Measurements from ENCODE around the gene GATB.
A peak's percentile ranks its signal among the peaks of the same experiment; 100 is the strongest.

The GATB gene, protein sequence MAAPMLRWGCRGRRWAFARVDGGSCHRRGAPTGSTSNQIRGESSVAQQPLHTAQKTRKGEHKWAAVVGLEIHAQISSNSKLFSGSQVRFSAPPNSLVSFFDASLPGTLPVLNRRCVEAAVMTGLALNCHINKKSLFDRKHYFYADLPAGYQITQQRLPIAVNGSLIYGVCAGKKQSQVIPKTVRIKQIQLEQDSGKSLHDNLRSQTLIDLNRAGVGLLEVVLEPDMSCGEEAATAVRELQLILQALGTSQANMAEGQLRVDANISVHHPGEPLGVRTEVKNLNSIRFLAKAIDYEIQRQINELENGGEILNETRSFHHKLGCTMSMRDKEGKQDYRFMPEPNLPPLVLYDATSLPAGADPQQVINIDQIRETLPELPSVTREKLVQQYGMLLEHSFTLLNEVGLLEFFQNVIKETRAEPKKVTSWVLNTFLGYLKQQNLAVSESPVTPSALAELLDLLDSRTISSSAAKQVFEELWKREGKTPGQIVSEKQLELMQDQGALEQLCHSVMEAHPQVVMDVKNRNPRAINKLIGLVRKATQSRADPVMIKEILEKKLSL

DNA sequence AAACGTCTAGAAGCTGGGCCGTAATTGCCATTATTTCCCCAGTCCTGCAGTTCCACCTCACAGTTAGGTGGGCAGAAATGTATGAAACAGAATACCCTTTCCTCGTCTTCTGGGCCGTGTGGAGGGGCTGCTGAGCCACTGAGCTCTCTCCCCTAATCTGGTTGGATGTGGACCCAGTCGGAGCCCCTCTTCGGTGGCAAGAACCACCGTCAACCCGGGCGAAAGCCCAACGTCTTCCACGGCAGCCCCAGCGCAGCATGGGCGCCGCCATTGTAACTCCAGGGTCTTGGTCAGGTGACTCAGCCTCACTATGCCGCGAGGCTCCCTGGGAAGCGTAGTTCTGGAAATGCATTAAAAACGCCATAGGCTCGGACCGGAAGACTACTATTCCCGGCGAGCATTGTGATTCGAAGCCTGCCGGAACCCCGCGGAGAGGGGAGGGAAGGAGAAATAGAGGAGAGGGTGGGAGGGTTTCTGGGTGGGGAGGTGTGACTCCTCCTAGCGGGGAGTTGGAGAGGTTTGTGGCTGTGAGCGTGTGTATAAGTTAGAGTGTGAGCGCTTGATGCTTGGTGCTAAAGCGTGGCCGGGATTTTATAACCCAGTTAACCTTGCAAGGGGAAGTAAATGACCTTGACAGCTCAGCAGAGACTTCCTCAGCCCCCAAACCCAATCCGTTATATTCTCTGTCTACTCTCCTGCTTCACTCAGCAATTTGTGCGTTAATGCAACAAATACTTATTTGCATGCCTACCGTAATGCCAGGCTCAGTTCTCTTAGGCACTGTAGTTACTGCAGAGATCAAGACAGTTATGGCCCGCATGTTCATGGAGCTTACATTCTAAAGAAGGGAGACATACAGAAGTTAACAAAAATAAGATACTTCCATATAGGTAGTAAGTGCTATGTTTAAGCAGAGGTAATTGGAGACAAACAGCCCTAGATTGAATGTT, at the start of gene GATB:
Gene GATB (minus strand): TSS at position 296 of the 950 bp plus-strand sequence. CDS start 25 bp downstream, at position 271.
- peak; percentile 97 for DNase-seq

DNA sequence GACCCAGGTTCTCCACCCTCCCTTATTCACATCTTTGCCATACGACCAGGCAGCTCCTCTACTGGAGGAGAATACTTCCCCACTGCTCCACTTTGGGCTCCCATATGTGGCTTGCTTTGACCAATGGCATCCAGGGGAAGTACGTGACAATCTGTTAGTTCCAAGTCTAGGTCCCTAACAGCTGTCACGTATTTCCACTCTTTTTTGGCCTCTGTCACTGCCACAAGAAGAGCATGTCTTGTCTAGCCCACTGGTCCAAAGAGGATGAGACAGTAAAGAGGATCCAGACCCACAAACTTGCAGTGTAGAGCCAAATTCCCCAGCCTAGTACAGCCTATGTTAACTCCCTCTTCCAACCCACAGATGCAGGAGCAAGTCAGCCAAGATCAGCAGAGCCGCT, 49.7 kb upstream of the GATB start:
- DNase-seq: no peak

DNA sequence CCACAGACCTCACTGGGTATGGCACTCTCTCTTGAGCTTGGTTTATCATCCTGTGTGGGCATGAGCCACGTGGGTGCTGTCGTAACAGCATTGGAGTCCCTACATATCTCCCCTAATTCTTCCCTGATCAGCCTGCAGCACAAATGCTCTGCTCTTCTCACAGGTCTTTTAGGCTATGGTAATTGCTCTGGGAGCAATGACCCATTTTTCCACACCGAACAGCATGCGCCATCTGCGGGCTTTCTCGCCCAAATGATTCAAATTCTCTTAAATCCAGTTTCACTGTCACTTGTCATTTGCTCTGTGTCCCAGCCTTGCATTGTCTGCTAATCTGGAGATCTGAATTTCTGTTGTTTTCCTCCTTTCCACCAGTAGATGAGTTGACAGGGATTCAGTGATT, 48.9 kb upstream of the GATB start:
- DNase-seq: no peak

DNA sequence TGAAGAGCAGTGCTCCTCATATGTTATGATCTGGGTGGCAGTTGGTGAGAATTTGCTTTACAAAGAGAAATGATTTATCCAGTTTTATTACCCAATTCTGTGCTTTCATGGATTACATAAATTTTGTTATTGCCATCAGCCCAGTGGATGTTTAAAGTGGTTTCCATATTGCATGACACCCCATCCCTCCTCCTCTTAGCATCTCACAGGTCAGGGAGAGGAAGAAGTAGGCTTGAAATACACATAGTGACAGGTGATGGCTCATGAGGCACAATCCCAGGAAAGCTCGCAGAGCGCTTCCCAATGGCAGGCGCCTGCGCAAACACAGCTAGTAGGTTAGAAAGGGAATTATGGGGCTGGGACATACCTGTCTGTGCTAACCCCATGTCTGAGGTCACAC, 47.7 kb upstream of the GATB start:
- no peak for DNase-seq

DNA sequence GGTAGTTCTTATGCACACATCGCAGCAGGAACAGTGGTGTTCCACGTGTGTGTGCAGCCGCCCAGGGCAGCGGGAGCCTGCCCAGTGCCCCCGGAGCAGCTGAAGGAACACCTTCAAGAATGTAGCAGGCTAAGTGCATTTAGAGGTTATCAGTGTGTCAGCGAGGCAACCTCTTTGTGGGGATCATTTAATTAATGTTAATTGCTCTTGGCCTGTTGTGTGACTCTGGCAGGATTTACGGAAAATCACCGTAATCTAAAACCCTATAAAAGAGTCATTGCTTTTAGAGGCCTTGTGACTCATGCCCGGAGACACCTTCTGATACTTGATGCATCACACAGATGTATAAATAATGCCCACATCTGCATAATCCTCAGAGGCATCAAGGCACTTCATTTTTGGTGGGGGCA, 47.3 kb upstream of the GATB start:
- no peak for DNase-seq

DNA sequence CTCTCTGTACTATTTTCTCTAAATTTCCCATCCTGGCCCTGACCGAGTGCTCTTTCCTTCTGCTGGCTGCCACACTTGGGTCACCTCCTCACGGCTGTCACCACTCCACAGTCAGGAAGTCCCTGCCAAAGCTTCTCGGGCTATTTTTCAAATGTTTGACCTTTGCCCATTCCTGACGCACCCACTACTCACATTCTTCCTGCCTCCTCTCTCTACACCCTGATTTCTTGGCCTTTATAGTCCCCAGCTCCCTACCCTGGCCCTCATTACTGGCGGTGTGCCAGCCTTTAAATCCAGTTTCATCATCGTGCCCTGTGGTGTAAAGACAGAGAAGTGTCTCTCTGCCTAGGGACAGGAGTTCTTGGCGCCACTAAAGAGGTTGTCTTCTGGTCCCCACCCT, 46.4 kb upstream of the GATB start:
- DNase-seq: no peak

DNA sequence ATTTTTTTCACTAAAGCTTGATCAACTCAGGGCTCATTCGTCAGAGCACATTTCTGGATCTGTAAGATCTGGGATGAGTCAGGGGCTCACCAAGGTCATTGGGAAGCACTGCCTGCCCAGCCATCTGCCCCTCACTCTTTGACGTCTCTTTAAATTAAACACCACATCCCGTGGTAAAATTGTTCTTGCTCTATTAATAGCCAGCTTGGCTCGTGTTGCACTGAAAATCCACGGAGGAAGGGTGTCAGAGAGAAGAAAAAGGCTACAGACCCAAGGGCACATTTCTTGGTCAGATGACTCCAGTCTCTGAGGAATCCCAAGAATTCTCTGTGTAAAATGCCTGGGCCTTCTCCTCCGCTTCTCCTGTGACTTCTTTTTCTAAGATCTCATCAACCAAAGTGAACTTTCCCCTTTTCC, 45.7 kb upstream of the GATB start:
- DNase-seq: no peak

DNA sequence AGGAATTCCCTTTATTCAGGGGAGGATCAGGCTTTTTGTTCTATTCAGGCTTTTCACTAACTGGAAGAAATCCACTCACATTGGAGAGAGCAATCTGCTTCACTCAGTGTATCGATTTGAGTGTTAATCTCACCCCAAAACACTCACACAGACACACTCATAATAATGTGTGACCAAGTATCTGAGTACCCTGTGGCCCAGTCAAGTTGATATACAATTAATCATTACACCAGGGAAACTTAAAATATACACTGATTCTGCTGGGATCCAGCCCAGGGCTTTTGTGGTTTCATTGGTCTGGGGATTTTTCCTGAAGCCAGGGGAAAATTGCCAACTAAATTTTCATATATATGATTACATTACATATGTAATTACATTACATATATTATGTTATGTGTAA, 44.0 kb upstream of the GATB start:
- DNase-seq: no peak

DNA sequence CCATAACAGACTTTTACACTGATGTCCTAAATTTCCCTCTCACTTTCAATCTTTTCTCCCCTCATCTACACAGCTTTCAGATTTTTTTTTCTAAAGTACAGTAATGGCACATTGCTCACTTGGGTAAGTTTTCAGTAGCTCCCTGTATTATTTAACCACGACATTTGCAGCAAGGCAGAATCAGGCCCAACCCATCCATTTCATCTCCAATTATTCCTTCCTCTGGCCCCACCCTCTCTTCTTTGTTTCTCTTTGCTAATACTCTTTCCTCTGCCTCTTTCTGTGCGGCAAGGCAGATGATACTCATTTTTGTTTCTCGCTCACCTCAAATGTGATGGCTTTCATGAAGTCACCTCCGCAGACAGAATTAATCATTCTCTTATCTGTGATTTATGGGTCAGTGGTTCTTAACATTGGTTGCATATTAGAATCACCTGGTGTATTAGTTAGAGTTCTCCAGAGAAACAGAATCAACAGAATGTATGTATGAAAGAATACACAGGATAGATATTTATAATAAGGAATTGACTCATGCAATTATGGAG, 43.4 kb upstream of the GATB start:
- no peak for DNase-seq

DNA sequence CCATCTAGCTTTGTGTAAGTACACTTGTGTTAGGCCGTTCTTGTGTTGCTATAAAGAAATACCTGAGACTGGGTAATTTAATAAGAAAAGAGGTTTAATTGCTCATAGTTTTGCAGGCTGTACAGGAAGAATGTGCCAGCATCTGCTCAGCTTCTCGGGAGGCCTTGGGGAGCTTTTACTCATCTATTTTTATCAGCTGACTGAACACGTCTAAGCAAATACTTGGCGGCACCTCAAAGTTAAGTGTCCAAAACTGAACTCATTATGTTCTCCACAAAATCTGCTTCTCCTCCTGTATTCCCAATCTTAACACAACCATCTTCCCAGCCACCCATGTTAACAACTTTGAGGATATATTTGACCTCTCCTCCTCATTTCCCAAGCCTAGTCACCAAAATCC, 42.4 kb upstream of the GATB start:
- no peak for DNase-seq

DNA sequence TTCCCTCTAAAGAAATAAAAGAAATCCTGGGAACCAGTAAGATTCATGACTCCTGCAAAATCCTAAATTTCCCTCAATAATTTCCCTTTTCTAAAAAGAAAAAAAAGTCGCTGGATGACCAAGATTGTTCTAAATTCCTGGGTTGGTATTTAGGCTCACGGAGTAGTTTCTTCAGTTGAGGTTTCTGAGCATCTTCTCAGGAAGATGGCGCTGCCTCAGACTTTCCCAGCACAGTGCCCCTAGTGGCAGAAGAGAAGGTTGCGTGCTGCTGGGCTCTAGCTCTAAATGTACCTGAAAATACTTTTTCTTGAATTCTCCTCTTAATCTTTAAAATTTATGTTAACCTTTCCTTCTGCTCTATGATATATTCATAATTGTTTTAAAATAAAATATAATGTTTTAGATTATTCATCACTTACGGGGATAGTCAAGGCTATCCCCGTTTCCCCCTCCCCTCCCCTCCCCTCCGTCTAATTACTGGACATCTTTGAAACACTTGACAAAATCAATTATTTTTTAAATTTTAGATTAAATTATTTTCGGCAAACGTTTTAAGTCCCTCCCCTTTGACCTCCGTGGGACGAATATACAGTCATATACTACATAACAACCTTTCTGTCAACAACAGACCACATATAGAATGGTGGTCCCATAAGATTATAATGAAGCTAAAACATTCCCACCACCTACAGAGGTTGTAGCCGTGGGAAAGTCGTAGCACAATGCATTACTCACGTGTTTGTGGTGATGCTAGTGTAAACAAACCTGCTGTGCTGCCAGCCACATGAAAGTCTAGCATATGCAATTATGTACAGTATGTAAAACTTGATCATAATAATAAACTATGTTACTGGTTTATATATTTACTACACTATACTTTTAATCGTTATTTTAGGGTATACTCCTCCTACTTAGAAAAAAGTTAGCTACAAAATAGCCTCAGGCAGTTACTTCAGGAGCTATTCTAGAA, 41.0 kb upstream of the GATB start:
- DNase-seq: peak; percentile 66

DNA sequence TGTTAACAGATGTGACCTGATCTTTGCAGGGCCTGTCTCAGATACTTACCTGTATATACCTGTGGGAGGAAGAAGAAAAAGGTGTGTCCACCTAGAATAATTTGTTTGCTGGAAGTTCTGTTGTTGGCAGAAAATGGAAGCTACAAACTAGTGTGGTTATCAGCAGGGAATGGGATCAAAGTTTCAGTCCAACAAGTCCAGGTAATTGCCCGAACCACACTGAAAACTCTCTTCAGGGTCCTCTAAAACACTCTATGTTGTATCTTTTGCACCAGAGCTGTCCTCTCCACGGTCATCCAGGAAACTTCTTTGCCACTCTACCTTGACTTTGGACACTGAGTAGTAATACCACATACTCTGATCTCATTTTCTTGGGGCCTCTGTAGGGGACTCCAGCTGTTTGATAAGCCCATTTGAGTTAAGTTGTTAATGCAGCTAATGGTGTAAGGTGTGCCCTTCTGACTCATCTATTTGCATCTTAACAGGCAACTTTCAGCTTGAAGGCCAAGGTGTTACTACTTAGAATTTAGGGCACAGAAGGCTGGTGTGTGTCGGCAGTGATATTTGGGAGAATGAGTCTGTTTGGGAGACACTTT, 38.7 kb upstream of the GATB start:
- DNase-seq: no peak

DNA sequence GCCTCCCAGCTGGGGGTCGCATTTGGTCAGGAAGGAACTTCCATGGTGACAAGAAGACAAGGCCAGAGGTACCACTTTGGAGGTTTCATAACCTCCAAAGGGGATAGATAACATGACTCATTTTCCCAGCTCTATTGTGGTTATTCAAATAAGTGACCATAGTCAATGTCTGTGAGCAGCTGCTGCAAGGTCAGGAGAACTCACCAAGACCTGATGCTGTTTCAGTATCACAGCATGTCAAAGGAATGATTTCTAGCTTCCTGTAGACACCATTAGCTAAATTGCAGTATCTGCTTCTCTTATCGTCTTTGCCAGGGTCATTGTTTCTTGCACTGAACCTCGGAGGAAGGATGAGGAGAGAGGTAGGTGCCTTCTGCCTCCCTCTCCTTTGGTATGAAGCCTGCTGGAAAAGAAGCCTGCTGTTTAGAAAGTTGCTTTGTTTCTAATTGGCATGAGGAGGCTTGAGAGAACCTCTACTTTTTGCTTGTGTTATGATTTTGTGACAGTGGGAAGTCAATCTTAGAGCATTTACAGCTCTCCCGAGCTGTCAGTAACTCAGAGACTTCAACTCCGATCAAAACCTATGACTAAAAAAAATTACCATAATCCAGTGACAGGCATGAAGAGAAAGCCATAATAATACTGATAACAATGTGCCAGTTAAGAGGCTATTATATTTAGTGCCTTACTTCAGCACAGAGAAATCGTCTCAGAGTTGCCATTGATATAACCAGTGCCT, 38.0 kb upstream of the GATB start:
- no peak for DNase-seq

DNA sequence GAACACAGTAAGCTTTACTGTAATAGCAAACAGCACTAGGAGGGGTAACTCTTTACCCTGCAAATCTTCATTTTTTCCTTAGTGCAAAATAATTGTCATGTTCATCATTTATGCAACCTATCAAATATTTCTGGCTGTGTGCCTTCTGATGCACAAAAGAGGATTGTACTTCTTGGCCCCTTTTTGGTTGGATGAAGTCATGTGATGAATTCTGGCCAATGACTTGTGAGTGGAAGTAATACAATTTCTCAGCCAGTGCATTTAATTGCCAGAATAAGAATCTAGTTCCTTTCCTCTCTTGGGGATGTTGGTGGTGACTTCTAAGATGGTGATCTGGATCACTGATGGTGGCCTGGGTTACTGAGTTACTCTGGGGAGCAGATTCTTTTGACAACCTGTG, 37.0 kb upstream of the GATB start:
- no peak for DNase-seq

DNA sequence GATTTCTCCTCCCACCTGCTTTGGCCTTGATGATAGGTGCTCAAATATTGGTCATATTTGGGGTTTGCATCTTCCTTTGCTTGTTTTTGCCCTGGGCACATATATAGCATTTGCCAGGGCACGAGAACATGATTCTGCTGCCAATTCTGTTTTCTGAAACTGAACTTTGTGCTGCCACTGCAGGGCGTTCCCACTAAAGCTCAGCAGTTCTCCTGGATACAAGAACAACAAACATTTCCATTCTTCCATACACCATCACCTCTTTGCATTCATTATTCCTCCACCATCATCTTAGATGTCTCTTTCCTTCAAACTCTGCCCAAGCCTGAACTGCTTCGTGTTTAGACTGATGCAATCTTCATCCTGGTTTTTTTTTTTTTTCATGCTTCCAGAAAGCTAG, 36.3 kb upstream of the GATB start:
- no peak for DNase-seq

DNA sequence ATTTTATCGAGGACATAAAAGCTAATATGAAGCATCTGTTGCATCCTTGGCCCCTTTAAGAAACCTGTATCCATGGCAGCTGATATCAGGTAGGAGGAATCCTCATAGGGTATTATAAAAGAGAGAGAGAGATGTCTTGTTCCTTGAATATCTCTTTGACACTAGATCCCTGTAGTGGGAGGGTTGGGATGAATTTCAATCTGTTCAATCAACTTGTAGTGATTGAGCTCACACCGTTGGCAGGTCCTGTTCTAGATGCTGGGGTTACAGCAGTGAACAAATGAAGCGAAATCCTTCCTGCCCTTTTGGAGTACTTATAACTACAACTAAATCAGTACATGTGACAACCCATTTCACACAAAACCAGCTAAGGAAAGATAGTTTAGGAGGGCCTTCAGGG, 35.3 kb upstream of the GATB start:
- DNase-seq: no peak

DNA sequence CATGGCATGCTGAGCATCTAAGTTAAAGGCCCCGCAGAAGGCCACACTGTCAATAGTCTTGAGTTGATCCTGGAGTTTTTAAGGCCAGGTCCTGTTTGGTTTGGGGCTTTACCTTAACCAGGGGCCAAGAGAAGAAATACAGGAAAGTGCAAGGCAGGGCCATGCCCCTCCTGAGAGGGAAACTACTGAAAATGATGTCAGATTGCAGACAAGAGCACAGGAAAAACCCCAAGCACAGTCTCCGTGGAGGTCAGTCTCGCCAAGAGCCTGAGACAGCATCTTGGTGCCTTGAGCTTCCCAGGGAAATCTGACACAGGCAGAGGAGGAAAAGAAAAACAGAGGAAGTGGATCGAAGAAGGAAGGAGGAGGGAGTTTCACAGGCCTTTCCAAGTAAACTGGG, 32.2 kb upstream of the GATB start:
- DNase-seq: no peak

DNA sequence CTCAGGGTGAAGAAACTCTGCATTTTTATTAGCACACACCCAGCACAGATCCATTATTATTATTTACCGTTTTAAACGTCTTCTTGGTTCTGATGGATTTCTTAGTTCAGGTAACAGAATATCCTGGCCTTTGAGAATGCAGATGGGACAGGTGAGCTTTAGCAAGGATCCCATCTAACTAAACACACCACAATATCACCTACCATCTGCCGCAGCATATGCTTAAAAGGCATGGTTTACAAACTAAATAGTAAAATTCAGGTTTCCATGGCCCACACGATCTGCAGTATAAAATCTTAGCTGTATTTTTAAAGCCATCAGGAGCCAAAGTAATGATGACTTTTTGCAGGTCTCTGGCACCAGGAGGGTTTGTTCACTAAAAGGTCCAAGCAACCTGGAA, 31.7 kb upstream of the GATB start:
- DNase-seq: no peak

DNA sequence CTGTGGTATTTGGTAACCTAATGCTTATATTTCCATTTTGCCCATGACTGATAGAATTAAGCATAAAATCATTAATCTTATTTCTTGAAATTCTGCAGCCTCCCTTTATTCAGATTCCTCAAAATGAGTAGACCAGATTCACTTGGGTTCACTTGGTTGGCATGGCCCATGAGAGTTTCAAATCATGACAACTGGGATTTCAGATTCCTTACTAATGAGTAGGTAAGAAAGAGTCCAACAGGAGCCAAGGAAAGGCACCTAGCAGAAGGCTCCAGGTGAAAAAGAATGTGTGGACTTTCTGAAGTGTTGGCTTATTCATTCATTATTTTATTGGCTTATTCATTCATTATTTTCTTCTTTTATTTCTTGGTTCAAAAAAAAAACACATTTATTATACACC, 27.2 kb upstream of the GATB start:
- DNase-seq: no peak

DNA sequence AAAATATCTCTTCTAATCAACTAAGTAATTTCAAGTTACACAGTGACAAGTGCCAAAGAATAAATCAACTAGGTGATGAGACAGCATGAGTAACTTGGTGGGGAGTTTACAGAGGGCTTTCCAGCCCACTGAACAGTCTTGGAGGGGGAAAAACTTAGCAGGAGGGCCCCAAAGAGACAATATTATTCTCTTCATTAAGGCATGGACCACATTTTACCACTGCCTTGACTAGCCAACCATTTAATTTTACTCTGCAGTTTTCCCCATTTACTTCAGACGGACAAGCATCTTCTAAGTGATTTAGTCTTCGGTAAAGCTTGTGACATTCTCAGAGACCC, 25.3 kb upstream of the GATB start:
- DNase-seq: no peak

DNA sequence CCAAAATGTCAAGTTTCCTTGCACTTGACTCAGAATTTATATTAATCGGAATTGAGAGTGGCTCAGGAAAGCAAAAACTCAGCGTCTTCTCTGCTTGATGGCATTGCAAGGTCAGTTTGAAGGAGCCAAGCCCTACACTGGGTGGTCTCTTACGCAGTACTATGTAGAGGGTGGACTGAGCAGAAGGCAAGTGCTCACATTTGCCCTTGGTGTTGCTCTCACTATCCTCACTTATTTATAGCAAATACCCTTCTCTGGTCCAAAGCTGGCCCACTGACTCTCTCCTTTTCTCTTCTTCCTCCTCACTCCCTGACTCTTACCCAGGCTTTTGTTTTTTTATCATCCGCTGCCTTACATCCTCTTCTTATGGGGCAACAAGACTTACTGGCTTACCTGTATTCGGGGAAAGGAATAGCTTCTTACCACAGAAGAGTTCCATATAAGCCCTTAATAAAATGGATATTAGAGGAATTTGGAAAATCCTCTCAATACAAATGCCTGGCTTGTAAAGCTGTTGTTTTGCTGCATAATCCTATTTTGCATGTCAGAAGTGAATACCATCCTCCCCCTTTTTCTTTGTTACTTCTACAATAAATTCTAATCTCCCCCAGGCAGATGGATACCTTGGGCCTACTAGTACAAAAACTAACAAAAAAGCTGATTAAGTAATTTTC, 24.8 kb upstream of the GATB start:
- no peak for DNase-seq
